GM23248 (cell line): Measurements from ENCODE around the gene COBLL1. TPM values are rescaled to one million over a fixed set of nuclear protein-coding genes. Genes with fewer than 3 reads are reported as not detected.

Experiments
- DNase-seq: peaks from one replicate; pipeline ENCODE4 v3.0.0-alpha.2; 2015
- H2AFZ ChIP-seq: fragments of 200-600 bp; sonication (generic); 2 replicates; pipeline ENCODE4 v1.6.1; 2016; ENCODE audit warnings: antibody characterized with exemption
- H3F3A ChIP-seq: fragments of 200-600 bp; sonication (generic); 2 replicates; pipeline ENCODE4 v1.6.1; 2016; ENCODE audit warnings: mild to moderate bottlenecking, antibody characterized with exemption, mixed run types; ENCODE audit not compliant: insufficient read depth
- H3K27ac ChIP-seq: fragments of 200-600 bp; sonication (generic); 2 replicates; pipeline ENCODE4 v1.5.1; 2016; ENCODE audit warnings: mild to moderate bottlenecking
- H3K27me3 ChIP-seq: fragments of 200-600 bp; sonication (generic); replicated peaks from 2 replicates; pipeline ENCODE4 v1.6.1; 2016; ENCODE audit warnings: mild to moderate bottlenecking; ENCODE audit not compliant: insufficient read depth
- H3K36me3 ChIP-seq: fragments of 200-600 bp; sonication (generic); 2 replicates; pipeline ENCODE4 v1.6.1; 2016; ENCODE audit warnings: low read depth, mild to moderate bottlenecking
- H3K4me1 ChIP-seq: fragments of 200-600 bp; sonication (generic); 2 replicates; pipeline ENCODE4 v1.6.1; 2016; ENCODE audit warnings: mild to moderate bottlenecking; ENCODE audit not compliant: insufficient read depth
- H3K4me2 ChIP-seq: fragments of 200-600 bp; sonication (generic); one replicate; pipeline ENCODE4 v1.6.1; 2016; ENCODE audit warnings: mild to moderate bottlenecking; ENCODE audit not compliant: unreplicated experiment
- H3K4me3 ChIP-seq: fragments of 200-600 bp; sonication (generic); 2 replicates; pipeline ENCODE4 v1.5.1; 2016; ENCODE audit warnings: mild to moderate bottlenecking
- H3K79me2 ChIP-seq: fragments of 200-600 bp; sonication (generic); 2 replicates; pipeline ENCODE4 v1.6.1; 2016; ENCODE audit warnings: mild to moderate bottlenecking; ENCODE audit not compliant: insufficient read depth
- H3K9ac ChIP-seq: fragments of 200-600 bp; sonication (generic); 2 replicates; pipeline ENCODE4 v1.6.1; 2016; ENCODE audit warnings: mild to moderate bottlenecking
- H3K9me2 ChIP-seq: fragments of 200-600 bp; sonication (generic); 2 replicates; pipeline ENCODE4 v1.6.1; 2016; ENCODE audit warnings: mixed run types, mild to moderate bottlenecking, moderate library complexity; ENCODE audit not compliant: insufficient read depth
- H3K9me3 ChIP-seq: fragments of 200-600 bp; sonication (generic); one replicate; pipeline ENCODE4 v1.6.1; 2017; ENCODE audit warnings: low read depth
- H4K20me1 ChIP-seq: fragments of 200-600 bp; sonication (generic); 2 replicates; pipeline ENCODE4 v1.6.0; 2016; ENCODE audit not compliant: insufficient read depth
- EZH2 ChIP-seq: fragments of 200-600 bp; sonication (generic); IDR thresholded peaks from 2 replicates; pipeline ENCODE4 v1.6.1; 2018; ENCODE audit warnings: antibody characterized with exemption, mild to moderate bottlenecking; ENCODE audit not compliant: insufficient read depth, poor library complexity, severe bottlenecking
- EZH2phosphoT487 ChIP-seq: fragments of 200-600 bp; sonication (generic); IDR thresholded peaks from 2 replicates; pipeline ENCODE4 v1.6.1; 2018; ENCODE audit warnings: antibody characterized with exemption, moderate library complexity, mild to moderate bottlenecking, low read depth; ENCODE audit not compliant: insufficient read depth
- WGBS, 2 experiments: methylation state at CpG; one replicate each; pipeline ENCODE4 v1.1.6; 2015 to 2017; ENCODE audit warnings: low lambda C conversion rate in 2 of 2, low coverage in 1 of 2; ENCODE audit errors: missing lambda C conversion rate in 2 of 2; 5-methylcytosine and 5-hydroxymethylcytosine counted together
- in situ Hi-C: fragments of 300-500 bp; cut with MboI; formaldehyde crosslinking; loops from 2 replicates; pipeline ENCODE4 v1.15.0; 2020
- polyA plus RNA-seq: library from polyadenylated mRNA; unstranded; fragments of >200 nt; fragmentation: Nextera tagmentation; extraction: Ambion mirVana; gene quantifications from 2 replicates; pipeline ENCODE4 v1.2.1, GENCODE V29; 2016
- total RNA-seq: library from RNA; depleted of rRNA; stranded (reverse); fragments of >200 nt; shearing (Covaris generic); gene quantifications from 2 replicates; pipeline ENCODE4 v1.2.3, GENCODE V29; 2014

COBLL1 gene
- total and polyA plus RNA-seq, 2 experiments from 2014 or later, result 1.8 to 2.2 TPM

DNA sequence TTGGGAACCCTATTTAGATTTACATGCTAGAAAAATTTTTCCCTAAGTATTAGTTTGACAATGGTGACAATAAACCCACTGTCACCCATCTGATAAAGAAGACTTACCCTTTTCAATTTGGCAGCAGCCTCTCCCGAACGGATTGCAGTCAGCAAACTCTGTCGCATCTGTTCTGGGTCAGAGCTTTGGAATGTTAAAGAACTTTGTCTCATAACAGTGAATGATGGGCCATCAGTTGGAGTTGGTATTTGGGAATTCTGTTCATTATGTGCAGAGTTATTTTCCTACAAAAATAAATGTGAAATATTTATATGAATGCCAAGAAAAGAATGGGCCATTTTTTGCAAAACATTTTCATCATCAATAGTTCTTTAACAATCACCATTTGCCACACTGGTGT, 149.5 kb downstream of the COBLL1 start:
- no peak overlapping the region for H2AFZ ChIP-seq
- H4K20me1 ChIP-seq, result no peaks in the 10 kb centered on the region
- no peaks in the 10 kb centered on the region for H3K27me3 ChIP-seq
- no peak for TF ChIP-seq EZH2
- no peak for TF ChIP-seq EZH2phosphoT487
- in situ Hi-C loops, result no loop called here
- H3K79me2 ChIP-seq, result no peaks in the 10 kb centered on the region
- H3K4me2 ChIP-seq, result no peak overlapping the region
- H3K4me1 ChIP-seq, result 0 out of 2 replicates have a peak, but pooled peaks cover 7% of the 10 kb centered on the region
- no peaks in the 10 kb centered on the region; the same call in 1 of the 2 replicates for H3F3A ChIP-seq
- H3K9ac ChIP-seq, result no peak overlapping the region
- H3K4me3 ChIP-seq, result no peak overlapping the region
- no peaks in the 10 kb centered on the region for H3K9me2 ChIP-seq
- no peaks in the 10 kb centered on the region for H3K9me3 ChIP-seq
- no peaks in the 10 kb centered on the region for H3K36me3 ChIP-seq
- 14 to 24% methylated on average over 3 of the region's 3 CpGs for WGBS, 2 experiments
- DNase-seq, result peak; percentile 34
- H3K27ac ChIP-seq, result no peak overlapping the region

DNA sequence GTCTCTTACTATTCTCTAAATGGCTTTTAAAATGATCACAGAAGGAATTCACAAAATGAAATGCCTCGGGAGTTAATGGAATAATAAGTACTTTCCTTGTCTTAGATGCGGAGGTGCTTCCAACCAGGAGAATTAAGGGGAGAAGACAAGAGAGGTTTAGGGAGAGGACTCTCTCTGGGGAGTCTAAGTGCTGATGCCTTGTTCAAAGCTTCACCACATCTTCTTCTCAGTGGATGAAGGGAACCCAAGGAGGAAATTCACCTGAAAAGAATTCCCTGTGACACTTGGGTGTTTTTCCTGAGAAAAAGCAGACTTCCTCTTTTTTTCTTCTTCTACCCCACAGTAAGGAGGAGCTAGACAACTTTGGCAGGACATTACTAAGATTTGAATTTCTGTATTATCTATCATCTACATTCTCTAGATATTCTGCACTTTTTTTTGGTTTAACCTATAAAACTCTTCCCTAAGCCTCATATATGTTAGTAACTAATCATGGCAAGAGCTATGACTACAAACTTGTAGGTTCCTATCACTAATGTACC, 150.2 kb downstream of the COBLL1 start:
- in situ Hi-C loops, result no loop called here
- no peak overlapping the region for H3K4me2 ChIP-seq
- H3K9ac ChIP-seq, result no peak overlapping the region
- no peaks in the 10 kb centered on the region for H4K20me1 ChIP-seq
- no peak for DNase-seq
- H3K36me3 ChIP-seq, result no peaks in the 10 kb centered on the region
- TF ChIP-seq EZH2 (no peak), EZH2phosphoT487 (no peak)
- WGBS, 2 experiments, result 96 to 100% methylated on average over 2 of the region's 2 CpGs
- no peaks in the 10 kb centered on the region for H3K27me3 ChIP-seq
- H3K4me3 ChIP-seq, result no peak overlapping the region
- no peak overlapping the region for H2AFZ ChIP-seq
- 0 out of 2 replicates have a peak, but pooled peaks cover 7% of the 10 kb centered on the region for H3K4me1 ChIP-seq
- no peaks in the 10 kb centered on the region for H3K9me3 ChIP-seq
- H3K9me2 ChIP-seq, result no peaks in the 10 kb centered on the region
- no peak overlapping the region for H3K27ac ChIP-seq
- H3K79me2 ChIP-seq, result no peaks in the 10 kb centered on the region
- H3F3A ChIP-seq, result no peaks in the 10 kb centered on the region; the same call in 1 of the 2 replicates

DNA sequence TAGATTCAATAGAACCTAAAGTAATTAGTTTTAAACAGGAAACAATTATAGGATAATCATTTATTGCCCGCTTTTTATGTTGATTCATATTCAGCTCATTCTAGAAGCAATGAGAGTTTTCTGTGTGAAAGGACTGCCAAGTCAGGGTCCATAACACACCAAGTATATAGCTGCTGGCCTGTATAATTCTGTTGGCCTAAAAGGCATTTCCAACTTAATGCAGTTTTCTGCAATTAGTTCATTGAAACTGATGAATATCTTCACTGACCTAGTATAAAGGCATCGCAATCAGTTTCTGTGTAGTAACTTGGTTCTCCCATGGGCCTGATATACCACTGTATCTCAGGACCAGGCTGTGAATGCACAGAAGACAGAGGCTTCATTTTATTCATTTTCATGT, 151.3 kb downstream of the COBLL1 start:
- H3K4me2 ChIP-seq, result no peak overlapping the region
- DNase-seq, result no peak
- H2AFZ ChIP-seq, result no peak overlapping the region
- H3K27ac ChIP-seq, result no peak overlapping the region
- H3K9me2 ChIP-seq, result no peaks in the 10 kb centered on the region
- 98 to 100% methylated on average over 2 of the region's 2 CpGs for WGBS, 2 experiments
- H3K27me3 ChIP-seq, result no peaks in the 10 kb centered on the region
- in situ Hi-C loops, result no loop called here
- H3K79me2 ChIP-seq, result no peaks in the 10 kb centered on the region
- no peaks in the 10 kb centered on the region for H3K36me3 ChIP-seq
- H3K9me3 ChIP-seq, result no peaks in the 10 kb centered on the region
- H3F3A ChIP-seq, result no peaks in the 10 kb centered on the region; the same call in 1 of the 2 replicates
- no peaks in the 10 kb centered on the region for H4K20me1 ChIP-seq
- H3K4me1 ChIP-seq, result 0 out of 2 replicates have a peak, but pooled peaks cover 7% of the 10 kb centered on the region
- TF ChIP-seq EZH2 (no peak), EZH2phosphoT487 (no peak)
- no peak overlapping the region for H3K4me3 ChIP-seq
- no peak overlapping the region for H3K9ac ChIP-seq

DNA sequence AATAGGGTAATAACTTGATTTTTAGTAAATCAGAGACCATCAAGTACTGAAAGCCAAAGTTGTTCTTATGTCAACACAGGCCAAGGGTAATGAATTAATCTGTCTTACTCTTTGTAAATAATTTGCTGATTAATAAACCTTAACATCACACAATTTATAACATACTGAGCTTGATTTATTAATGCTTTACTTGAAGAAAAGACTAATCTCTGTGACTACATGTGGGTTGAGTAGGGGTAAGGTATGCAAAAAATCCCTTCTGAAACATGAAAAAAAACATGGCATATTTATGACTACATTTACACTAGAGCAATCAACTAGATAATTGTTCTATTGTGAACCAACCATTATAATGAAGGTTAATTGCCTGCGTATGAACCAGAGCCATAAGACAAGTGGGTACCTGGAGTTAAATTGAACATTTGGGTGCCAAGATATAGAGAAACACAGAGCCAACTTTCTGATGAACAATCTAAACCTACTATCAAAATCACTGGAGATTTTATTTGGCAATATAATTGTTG, 152.7 kb downstream of the COBLL1 start:
- H3F3A ChIP-seq, result no peaks in the 10 kb centered on the region; the same call in 1 of the 2 replicates
- no peaks in the 10 kb centered on the region for H4K20me1 ChIP-seq
- H3K4me1 ChIP-seq, result 0 out of 2 replicates have a peak, but pooled peaks cover 7% of the 10 kb centered on the region
- H3K9me2 ChIP-seq, result no peaks in the 10 kb centered on the region
- H3K27me3 ChIP-seq, result no peaks in the 10 kb centered on the region
- no peaks in the 10 kb centered on the region for H3K9me3 ChIP-seq
- no peak for TF ChIP-seq EZH2
- TF ChIP-seq EZH2phosphoT487, result no peak
- 97 to 100% methylated on average over 1 of the region's 1 CpG for WGBS, 2 experiments
- no peaks in the 10 kb centered on the region for H3K79me2 ChIP-seq
- DNase-seq, result no peak
- in situ Hi-C loops, result no loop called here
- H3K27ac ChIP-seq, result no peak overlapping the region
- H3K36me3 ChIP-seq, result no peaks in the 10 kb centered on the region
- no peak overlapping the region for H3K4me2 ChIP-seq
- no peak overlapping the region for H3K4me3 ChIP-seq
- no peak overlapping the region for H3K9ac ChIP-seq
- H2AFZ ChIP-seq, result no peak overlapping the region
